Ramos (cell line): ENCODE data around the gene CD40.

Experiments used
- in situ Hi-C: fragments of 300-500 bp; cut with MboI; formaldehyde crosslinking; loops from one replicate; pipeline ENCODE4 v1.14.3; 2022; ENCODE audit warnings: low sequenced_read_pairs; ENCODE audit not compliant: unreplicated experiment

Gene CD40

DNA sequence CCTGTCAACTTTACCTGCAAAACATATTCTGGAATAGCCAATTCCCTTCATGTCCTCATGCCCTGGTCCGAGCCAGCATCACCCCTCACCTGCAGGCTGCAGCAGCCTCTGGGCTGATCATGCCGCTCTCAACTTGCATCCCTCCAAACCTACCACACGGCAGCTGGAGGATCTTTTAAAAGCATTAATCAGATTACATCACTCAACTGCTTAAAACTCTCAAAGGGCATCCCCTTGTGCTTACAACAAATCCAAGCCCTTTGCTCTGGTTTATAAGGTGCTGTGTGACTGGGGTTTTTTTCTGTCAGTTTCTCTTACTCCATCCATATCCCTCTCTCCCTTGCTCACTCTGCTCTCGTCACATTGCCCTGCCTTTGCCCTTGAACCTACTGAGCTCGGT, 24.0 kb downstream of the CD40 start:
- in situ Hi-C loops = no loop called here

DNA sequence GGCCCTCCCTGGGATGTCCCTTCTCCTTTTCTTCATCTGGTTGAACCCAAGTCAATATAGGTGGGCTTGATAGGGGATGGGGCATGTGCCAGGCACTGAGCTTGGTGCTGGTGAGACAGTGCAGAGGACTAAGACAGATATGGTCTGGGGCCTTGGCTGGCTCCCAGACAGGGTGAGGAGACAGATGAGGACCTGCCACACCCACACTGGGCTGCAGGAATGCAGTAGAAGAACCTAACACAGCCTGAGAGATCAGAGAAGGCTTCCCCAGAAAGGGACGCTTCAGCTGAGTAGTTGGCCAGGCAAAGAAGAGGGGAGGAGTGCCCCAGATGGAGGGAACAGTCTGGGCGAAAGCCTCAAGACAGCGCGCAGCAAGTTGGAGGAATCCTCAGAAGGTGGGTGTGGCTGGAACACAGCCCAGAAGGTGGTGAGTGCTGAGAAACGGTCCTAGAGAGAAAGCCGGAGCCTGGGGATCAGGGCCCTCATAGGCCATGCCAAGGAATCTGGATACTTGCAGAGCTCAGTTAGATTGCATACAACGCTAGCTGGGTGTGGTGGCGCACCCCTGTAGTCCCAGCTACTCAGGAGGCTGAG, 26.4 kb downstream of the CD40 start:
- in situ Hi-C loops = no loop called here

DNA sequence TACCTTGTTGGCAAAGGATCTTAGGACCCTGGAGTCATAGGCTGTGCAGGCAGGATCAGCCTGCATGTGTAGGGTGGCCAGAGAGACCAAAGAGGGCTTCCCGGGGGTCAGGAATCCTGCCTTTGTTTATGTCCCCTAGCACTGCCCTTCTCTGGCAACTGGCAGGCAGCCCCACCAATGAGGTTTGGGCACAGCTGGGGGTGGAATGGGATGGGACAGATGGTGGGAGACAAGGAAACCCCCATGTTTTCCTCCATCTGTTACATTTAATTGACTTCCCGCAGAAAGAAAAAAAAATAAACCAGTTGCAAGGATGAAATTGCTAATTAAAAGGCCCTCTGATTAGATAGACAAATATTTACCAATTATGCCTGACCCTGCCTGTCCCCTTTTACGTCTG, 27.6 kb downstream of the CD40 start:
- in situ Hi-C loops = no loop called here

DNA sequence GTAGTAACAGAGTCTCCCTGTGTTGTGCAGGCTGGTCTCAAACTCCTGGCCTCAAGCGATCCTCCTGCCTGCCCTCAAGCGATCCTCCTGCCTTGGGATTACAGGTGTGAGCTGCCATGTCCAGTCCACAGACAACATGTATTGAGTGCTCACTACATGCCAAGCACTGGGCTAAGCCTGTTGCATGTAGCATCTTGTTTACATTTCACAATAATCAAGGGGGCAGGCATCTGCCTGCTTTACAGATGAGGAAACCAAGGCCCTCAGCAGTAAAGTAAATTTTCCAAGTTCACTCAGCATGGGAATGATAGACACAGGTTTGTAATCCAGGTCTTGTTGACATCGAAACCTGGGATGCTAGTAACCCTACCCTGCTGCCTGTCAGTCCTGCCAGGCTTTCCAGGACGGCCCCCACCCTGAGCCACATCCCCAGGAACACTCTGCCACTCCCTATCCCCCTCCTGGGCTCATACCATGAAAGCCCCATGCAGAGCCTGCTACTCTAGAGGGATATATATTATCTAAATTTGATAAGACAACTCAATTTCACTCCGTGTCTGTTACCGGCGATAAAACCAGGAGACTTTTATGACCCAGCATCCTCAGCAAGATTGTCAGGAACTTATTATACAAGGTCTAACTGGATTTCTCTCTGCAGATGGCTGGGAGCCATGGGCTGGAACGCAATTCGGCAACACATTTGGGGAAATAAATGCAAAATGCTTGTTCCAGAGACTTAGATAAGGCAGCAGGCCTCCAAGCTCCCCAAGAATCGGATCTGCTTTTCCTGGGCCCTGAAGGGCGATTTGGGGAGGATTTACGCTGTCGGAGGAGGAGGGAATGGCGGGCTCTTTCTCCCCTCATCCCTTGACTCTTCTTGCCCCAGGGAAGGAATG, 30.4 kb downstream of the CD40 start:
- in situ Hi-C loops = no loop called here

DNA sequence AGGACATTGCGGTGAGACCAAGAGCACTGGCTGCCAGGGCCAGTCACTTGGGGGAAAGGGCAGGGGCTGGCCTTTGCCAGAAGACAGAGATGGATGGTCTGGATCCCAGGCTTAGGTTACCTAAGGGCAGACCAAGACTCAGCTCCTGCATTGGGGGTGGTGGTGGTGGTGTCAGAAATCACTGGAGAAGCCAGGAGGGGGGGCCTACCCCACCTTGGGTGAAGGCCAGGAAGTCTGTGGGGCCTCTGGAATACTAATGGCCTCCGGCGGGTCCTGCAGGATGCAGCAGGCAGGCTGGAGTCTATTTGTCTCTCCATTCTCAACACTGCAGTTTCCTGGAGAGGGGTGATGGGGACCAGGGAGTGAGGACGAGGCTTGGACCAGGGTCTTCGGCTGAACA, 32.8 kb downstream of the CD40 start:
- in situ Hi-C loops = no loop called here

DNA sequence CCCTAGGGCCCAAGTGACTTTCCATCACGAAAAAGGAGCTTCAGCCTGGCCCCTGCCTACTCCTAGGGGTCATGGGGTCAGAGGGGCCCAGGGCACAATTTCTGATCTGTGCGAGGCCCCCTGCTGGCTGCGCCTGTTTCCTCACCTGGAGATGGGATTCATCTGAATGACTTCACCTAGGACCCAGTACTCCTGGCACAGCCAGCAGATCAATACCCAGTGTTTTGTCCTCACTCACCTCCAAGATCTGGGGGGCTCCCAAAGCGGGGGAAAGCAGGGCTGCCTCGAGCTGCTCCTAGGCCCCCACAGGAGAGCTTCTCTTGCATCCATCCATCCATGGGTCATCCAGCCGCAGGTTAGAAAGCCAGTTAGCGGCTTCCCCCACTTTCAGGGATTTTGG, 33.8 kb downstream of the CD40 start:
- in situ Hi-C loops = no loop called here

DNA sequence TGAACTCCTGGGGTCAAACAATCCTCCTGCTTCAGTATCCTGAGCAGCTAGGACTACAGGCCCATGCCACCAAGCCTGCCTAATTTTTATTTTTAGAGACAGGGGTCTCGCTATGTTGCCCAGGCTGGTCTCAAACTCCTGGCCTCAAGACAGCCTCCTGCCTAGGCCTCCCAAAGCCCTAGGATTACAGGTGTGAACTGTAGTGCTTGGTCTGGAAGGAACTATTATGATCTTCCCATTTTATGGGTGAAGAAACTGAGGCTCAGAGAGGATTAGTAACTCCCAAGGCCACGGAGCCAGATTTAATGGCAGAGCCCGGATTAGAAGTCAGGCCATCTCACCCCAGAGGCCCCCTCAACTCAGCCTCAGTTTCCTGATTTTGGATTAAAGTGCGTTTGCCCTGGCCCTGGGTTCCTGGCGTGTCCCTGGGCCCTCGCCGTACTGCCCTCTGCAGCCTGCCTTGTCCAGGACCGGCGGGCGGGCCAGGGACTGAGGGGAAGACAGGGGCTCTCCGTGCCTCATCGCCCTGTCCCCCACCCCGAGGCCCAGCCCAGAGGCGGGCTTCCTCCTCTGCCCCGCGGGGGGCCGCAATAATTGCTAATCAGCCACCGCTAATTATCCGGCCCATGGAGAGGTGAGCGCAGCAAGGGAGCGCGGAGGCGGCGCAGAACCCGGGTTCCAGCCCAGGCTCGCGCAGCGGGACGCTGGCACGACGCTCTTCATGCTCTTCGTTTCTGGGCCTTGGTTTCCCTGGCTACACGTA, 34.9 kb downstream of the CD40 start:
- in situ Hi-C loops = no loop called here

DNA sequence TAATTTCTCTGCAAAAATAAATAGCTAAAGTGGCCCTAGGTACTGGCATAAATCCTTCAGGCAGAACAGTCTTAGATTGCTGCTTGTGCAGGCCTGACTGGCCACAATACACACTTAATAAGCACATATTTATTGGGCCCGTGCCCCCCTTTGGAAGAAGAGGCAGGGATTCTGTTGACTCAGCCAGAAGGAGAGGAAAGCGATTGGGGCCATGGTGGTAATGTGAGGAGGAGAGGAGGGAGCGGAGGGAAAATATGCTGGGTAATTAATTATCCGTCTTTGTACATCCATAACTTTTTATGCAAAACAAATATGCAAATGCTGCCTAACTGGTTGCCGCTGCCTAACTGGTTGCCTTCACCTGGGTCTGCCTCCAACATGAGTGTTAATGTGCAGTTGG, 36.2 kb downstream of the CD40 start:
- in situ Hi-C loops = no loop called here

DNA sequence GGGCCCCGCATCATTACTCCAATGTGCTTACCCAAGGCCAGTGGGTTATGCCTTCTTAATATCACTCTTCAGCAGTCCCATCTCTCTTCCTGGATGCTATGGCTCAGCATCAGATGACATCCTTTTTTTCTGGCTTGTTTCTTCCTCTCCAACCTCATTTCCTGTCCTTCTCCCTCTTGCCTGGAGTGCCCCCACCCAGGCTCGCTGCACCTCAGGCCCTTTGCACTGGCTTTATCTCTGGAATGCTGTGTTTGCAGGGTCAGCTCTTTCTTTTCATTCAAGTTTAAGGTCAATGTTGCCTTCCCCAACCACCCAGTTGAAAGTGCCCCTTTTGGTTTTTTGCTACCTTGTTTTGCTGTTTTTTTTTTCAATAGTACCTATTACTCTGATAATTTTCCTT, 36.7 kb downstream of the CD40 start:
- in situ Hi-C loops = no loop called here

DNA sequence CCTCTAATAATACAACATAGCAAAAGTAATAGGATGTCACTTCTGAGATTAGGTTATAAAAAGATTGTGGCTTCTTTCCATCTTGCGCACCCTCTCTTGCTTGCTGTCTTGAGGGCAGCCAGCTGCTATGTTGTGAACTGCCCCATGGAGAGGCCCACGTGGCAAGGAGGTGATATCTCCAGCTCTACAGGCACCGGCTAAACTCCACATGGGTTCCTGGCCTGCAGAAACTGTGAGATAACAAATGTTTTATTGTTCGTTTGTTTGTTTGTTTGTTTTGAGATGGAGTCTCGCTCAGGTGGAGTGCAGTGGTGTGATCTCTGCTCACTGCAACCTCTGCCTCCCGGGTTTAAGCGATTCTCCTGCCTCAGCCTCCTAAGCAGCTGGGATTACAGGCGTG, 38.0 kb downstream of the CD40 start:
- in situ Hi-C loops = no loop called here

DNA sequence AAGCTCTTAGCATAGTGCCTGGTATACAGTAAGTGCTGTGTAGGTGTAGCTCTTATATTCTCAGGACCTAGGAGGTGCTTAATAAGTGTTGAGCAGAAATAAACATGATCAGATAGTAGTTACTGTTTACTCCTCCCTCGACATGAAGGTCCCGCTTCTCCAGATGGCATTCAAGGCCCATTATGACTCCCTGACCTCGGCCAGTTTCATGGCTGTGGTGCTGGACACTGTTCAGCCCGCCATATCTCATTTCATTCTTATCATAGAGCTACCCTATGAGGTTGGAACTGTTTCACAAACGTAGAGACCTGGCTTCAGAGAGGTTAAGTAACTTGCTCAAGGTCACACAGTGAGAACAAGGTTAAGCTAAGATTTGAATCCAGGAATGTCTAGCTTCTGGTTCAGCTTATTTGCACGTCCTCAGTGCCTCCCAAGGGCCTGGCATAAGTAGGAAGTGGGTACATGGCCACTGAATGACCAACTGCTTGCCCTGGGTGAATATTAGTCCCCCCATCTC, 39.0 kb downstream of the CD40 start:
- in situ Hi-C loops = no loop called here

DNA sequence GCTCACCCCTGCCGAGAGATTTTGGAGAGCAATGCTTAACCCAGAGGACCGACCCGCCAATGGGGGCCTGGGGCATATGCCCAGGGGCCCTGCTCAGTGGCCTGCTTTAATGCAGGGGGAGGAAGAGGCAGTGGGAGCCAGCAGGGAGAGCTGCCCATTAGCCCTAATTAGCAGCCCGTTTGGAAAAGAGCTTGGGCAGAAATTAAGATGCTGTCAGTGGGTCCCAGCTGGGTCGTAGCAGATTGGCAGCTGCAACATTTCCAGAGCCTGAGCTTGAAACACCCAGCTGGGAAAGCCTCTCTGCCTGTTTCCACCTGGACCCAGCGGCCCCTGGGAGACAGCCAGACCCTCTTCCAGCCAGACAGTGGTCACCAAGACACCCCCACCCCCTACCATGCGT, 39.5 kb downstream of the CD40 start:
- in situ Hi-C loops = no loop called here

DNA sequence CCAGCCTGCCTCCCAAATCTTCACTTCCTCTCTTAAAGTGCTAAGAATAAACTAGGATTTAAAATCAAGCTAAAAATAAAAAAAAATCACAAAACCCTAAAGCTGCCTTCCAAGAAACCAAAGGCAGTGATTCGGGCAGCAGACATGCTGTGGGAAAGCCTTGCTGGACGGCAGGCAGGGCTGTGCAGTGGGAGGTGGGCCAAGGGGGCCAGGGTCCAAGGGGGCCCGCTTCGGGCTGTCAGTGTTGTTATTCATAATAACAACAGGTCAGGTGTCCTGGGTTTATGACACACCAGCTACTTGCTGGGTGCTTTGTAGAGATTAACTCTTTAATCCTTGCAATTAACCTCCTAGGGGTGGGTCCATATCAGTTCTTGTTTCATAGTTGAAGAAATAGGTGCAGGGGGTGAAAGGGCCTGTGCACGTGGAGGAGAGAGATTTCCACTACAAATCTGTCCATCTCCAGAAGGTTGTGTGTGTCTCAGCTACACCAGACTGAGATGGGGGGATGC, 40.4 kb downstream of the CD40 start:
- in situ Hi-C loops = no loop called here

DNA sequence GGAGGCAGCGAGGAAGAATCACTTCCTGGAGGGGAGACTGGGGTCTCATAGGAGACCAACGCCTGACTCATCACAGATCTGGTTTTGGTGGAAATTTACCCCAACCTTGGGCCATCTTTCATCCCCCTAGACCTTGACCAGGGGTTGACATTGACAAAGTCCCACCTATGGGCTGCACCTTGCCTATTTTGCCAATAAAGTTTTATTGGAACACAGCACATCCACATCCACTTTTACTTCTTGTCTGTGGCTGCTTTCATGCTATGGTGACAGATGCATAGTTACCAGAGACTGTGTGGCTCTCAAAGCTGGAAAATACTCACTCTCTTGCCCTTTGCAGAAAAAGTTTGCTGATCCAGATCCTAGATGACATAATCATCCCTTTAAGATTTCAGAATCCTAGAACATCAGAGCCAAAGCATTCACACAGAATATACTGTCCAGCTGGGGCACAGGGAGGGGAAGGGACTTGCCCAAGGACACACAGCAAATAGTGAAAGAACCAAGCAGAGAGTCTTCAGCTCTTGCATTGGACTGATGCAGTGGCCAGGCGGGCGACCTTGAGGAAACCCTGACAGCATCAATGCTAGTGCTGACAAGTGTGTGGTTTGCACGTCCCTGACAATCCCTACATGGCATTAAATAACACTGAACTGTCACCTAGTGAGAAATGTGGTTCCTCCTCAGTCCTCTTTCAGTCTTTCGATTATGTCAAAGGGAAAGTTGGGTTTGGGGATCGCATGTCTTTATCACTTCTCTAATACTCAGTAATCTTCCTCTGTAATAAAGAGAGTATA, 41.2 kb downstream of the CD40 start:
- in situ Hi-C loops = no loop called here

DNA sequence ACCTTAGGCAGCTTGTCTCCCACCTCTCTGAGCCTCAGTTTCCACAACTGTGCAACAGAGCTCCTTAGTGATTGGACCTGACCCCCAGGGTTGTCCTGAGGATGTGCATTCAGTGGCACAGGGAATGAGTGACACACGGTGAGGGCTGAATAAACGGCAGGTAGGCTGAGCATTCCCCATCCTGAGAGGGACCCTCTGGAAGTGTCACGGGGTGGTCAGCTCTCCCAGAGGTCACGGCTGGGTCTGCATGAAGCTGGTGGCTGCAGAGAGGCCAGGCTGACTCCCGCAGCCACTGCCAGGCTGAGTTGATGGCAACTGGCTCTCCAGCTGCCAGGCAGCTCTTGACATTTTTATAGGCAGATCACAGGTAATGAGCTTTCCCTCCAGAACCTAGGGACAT, 42.5 kb downstream of the CD40 start:
- in situ Hi-C loops = no loop called here

DNA sequence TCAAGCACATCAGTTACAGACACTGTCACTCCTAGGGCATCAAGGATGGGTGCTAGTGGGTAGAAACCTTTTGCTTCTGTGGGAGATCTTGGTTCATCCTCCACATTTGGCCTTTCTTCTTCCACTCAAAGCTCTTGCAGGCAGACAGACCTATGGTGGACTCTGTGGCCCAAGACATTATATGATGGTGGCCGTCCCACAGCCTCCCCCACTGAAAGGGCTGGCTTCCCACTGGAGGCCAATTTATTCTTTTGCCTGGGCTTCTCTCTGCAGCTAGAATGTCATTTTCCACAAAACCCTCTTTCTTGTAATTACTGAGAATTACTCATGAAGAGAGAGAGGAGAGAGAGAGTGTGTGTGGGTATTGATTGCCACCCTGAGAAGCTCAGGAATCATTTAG, 43.8 kb downstream of the CD40 start:
- in situ Hi-C loops = no loop called here

DNA sequence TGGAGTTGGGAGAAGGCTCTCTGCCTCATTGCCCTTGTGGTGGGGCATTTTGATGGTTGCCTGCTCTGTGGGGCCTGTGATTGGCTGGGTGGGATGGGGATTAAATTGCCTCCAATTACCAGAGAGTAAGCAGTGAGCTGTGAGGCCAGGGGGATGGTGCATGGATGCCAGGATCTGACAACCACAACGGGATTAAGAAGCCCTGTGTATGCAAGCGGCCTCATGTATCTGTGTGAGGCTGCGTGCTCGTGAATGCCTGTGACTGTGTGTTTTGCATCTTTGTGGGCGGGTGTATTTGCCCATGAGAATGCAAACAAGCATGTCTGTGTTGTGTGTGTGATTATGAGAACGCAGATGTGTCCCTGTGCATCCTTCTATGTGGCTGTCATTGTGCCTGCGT, 46.1 kb downstream of the CD40 start:
- in situ Hi-C loops = no loop called here

DNA sequence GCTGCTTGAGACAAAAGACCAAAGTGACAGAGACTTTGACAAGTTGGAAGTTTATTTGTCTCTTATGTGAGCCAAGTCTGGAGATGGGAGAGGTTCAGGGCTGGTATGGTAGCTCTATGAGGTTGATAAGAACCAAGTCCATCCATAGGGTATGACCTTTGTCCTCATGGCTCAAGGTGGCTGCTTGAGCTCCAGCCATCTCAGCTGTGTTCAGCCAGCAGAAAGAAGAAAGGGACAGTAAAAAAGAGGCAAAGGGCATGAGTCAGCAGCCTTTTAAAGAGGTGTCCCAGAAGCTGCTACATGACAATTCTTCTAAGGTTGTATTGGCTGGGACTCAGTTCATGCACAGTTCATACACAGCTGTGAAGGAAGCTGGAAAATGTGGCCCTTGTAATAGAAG, 49.0 kb downstream of the CD40 start:
- in situ Hi-C loops = no loop called here

DNA sequence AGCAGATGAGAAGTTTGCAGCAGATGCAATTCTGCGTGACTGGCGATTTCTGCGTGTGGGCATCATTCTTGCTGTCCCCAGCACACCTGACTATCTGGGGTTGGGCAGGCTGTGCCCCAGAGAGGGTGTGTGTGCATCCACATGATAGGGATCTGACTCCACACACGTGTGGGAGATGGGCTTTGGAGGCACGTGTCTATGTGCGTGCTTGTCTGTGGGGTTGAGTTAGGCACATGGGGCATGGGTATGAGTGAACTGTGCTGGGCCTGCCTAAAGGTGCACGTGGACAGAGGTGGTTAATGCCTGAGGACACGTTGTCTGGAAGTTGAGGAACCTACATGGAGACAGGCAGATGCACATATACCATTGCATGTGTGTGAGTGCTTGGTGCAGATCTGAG, 50.3 kb downstream of the CD40 start:
- in situ Hi-C loops = no loop called here
